H1 (cell line): ENCODE data around the gene C15orf40. TPM values are rescaled to one million over a fixed set of nuclear protein-coding genes. Genes with fewer than 3 reads are reported as not detected.

Source experiments
- BACH1 ChIP-seq: IDR thresholded peaks from 2 replicates; pipeline ENCODE4 v1.6.1; 2012; ENCODE audit warnings: low read length, improper control_type of control experiment
- BRCA1 ChIP-seq: IDR thresholded peaks from 2 replicates; pipeline ENCODE4 v1.6.1; 2012; ENCODE audit warnings: low read depth, low read length, improper control_type of control experiment
- CBX5 ChIP-seq: fragments of 300-800, 300-1000 bp; sonication (generic); IDR thresholded peaks from 2 replicates; pipeline ENCODE4 v1.7.1; 2016; ENCODE audit warnings: antibody characterized with exemption, low read length, low read depth
- CHD1 ChIP-seq: IDR thresholded peaks from 2 replicates; pipeline ENCODE4 v1.6.1; 2012; ENCODE audit warnings: low read depth, low read length, improper control_type of control experiment
- CTCF ChIP-seq, 3 experiments: IDR thresholded peaks; 1 replicate in 2 of 3; 2 replicates in 1 of 3; pipeline versions ENCODE4 v1.5.1 to v1.6.1; 2011; ENCODE audit warnings: low read length in 3 of 3, mild to moderate bottlenecking in 3 of 3, inconsistent platforms in 2 of 3, low read depth in 1 of 3, moderate library complexity in 1 of 3; ENCODE audit not compliant: insufficient read depth in 1 of 3; ENCODE audit errors: control extremely low read depth in 1 of 3
- E2F6 ChIP-seq: IDR thresholded peaks from 2 replicates; pipeline ENCODE4 v1.6.1; 2012; ENCODE audit warnings: inconsistent platforms
- EGR1 ChIP-seq: IDR thresholded peaks from 2 replicates; pipeline ENCODE4 v1.6.1; 2011; ENCODE audit warnings: low read depth, low read length, borderline replicate concordance
- FOSL1 ChIP-seq: IDR thresholded peaks from 2 replicates; pipeline ENCODE4 v1.6.1; 2011; ENCODE audit warnings: mild to moderate bottlenecking, low read depth, low read length, moderate library complexity; ENCODE audit not compliant: insufficient read depth
- GTF2F1 ChIP-seq: IDR thresholded peaks from 2 replicates; pipeline ENCODE4 v1.6.1; 2012; ENCODE audit warnings: low read depth, low read length, improper control_type of control experiment, borderline replicate concordance
- KDM5A ChIP-seq: fragments of 200-600 bp; IDR thresholded peaks from 2 replicates; pipeline ENCODE4 v1.7.1; 2012; ENCODE audit warnings: mild to moderate bottlenecking, low read length, inconsistent platforms, mixed read lengths
- PHF8 ChIP-seq: fragments of 200-600 bp; sonication (generic); conservative IDR thresholded peaks from 2 replicates; pipeline ENCODE4 v1.7.1; 2012; ENCODE audit warnings: low read depth, mild to moderate bottlenecking, inconsistent platforms, low read length, moderate library complexity
- POLR2AphosphoS5 ChIP-seq: IDR thresholded peaks from 2 replicates; pipeline ENCODE4 v1.6.1; 2011; ENCODE audit warnings: low read depth, low read length
- RAD21 ChIP-seq, 2 experiments: IDR thresholded peaks in 1 of 2; conservative IDR thresholded peaks in 1 of 2; 2 replicates each; pipeline ENCODE4 v1.6.1; 2011; ENCODE audit warnings: low read depth in 2 of 2, low read length in 2 of 2, improper control_type of control experiment in 1 of 2, inconsistent platforms in 1 of 2, mild to moderate bottlenecking in 1 of 2, moderate library complexity in 1 of 2
- RNF2 ChIP-seq: fragments of 200-900, 300-1000 bp; sonication (generic); IDR thresholded peaks from 2 replicates; pipeline ENCODE4 v1.7.1; 2016; ENCODE audit warnings: borderline replicate concordance, low read depth, mild to moderate bottlenecking, antibody characterized with exemption, low read length; ENCODE audit not compliant: poor library complexity, severe bottlenecking; ENCODE audit errors: missing control alignments
- SIN3A ChIP-seq, 2 experiments: IDR thresholded peaks in 1 of 2; conservative IDR thresholded peaks in 1 of 2; 2 replicates each; pipeline ENCODE4 v1.6.1; 2011 to 2012; ENCODE audit warnings: low read length in 2 of 2, improper control_type of control experiment in 1 of 2, low read depth in 1 of 2, mild to moderate bottlenecking in 1 of 2
- SP4 ChIP-seq: IDR thresholded peaks from 2 replicates; pipeline ENCODE4 v1.6.1; 2012; ENCODE audit warnings: low read length, inconsistent platforms
- TBP ChIP-seq: IDR thresholded peaks from 2 replicates; pipeline ENCODE4 v1.6.1; 2011; ENCODE audit warnings: low read depth, low read length, improper control_type of control experiment
- TEAD4 ChIP-seq: IDR thresholded peaks from 2 replicates; pipeline ENCODE4 v1.6.1; 2012; ENCODE audit warnings: low read depth, low read length, inconsistent platforms, mixed read lengths
- ZNF274 ChIP-seq: IDR thresholded peaks from 2 replicates; pipeline ENCODE4 v1.7.0; 2012; ENCODE audit warnings: low read length, borderline replicate concordance; ENCODE audit errors: extremely low read depth
- polyA plus RNA-seq, 7 experiments: library from polyadenylated mRNA; depleted of rRNA in 3 of 7; stranded (reverse) in 5 of 7; unstranded in 2 of 7; fragments of >200 nt in 5 of 7; fragments of 200-250 nt in 2 of 7; gene quantifications; 1 replicate in 5 of 7; 2 replicates in 1 of 7; 4 replicates in 1 of 7; pipeline versions ENCODE4 v1.2.1 to v1.2.3, GENCODE V29; 2011 to 2013; ENCODE audit warnings: missing spikeins in 2 of 7, mixed read lengths in 2 of 7
- total RNA-seq: library from RNA; stranded (reverse); fragmentation: NEBNext Ultra II Directional; extraction: Animal tissue kit (Norgen Biotek cat#: 25700); gene quantifications from 2 replicates; pipeline ENCODE4 v1.2.1, GENCODE V29; 2021

Gene C15orf40
- total and polyA plus RNA-seq, 2 of the 8 experiments (the other 6 are each of a cell fraction or from before 2014, with no cell fraction given): 10.7 TPM

DNA sequence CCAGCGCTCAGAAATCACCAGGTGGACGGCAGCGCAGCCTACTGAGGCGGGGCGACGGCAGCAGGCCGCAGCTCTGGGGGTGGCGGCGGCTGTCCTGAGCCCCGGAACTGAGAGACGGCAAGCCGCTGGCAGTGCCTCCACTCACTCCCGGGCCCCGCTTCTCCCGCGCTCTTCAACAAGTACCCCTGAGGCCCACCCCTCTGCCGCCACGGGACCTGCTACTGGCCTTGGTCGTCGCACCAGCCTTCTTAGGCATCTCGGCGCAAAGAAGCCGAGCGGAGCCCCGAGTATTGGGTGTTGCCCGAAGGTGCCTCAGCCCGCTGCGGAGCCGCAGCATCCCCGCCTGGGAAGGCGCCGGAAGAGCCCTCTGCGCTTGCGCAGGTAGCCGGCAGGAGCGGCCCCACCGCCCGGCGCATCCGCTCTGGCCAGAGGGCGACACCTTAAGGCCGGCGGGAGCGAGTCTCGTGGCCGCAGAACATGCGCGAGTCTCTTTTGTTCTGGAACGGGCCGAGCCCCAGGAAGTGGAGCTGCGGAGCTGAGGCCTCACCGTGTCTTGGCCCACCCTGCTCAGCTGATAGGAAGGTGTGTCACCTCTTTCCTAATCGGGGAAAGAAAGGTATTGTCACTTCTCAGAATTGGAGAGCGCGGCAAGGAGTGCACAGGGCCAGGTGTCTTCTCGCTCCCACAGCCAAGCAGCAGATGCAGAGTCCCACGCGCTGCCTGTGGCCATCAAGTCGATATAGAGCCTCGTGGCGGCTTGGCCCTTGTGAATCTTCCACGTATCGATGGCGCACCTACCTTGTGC is at the start of gene C15orf40 (continued):
- TF ChIP-seq FOSL1 (no peak), ZNF274 (no peak), RAD21 (IDR thresholded peaks at IDR 0.05 in 1 of 2, conservative IDR thresholded peaks at IDR 0.05 in 1 of 2; ENCODE audit: low read depth in 2 of 2, low read length in 2 of 2) (peak; percentile 47 to 62; a peak in 3 of 4 replicates), PHF8 (peak; percentile 83), CBX5 (no peak), BRCA1 (no peak), KDM5A (0 out of 2 replicates have a peak, but pooled peaks have one; percentile 36), POLR2AphosphoS5 (peak; percentile 74; the same call in 1 of the 2 replicates), TBP (peak; percentile 77; the same call in 1 of the 2 replicates), CTCF (IDR thresholded peaks at IDR 0.05; ENCODE audit: control extremely low read depth in 1 of 3, insufficient read depth in 1 of 3, low read depth in 1 of 3, low read length in 3 of 3) (peak; percentile 72 to 83 (median 79)), SIN3A (conservative IDR thresholded peaks at IDR 0.05 in 1 of 2, IDR thresholded peaks at IDR 0.05 in 1 of 2; ENCODE audit: low read depth in 1 of 2, low read length in 2 of 2) (peak in 1 of 2 experiments; percentile 68; a peak in 1 of 4 replicates), GTF2F1 (peak; percentile 80), RNF2 (no peak), TEAD4 (no peak), EGR1 (peak; percentile 52; the same call in 1 of the 2 replicates), BACH1 (no peak), CHD1 (no peak), SP4 (no peak; the same call in 1 of the 2 replicates), E2F6 (peak; percentile 93)
